HG03354 (cell line): Measurements from ENCODE around the gene ZNF529.

Experiments used
- ATAC-seq: cut with Tn5 transposase; IDR thresholded peaks from one replicate; pipeline ENCODE4 v1.9.1; 2021; ENCODE audit warnings: mild to moderate bottlenecking; ENCODE audit not compliant: unreplicated experiment, poor library complexity, severe bottlenecking

Gene ZNF529

DNA sequence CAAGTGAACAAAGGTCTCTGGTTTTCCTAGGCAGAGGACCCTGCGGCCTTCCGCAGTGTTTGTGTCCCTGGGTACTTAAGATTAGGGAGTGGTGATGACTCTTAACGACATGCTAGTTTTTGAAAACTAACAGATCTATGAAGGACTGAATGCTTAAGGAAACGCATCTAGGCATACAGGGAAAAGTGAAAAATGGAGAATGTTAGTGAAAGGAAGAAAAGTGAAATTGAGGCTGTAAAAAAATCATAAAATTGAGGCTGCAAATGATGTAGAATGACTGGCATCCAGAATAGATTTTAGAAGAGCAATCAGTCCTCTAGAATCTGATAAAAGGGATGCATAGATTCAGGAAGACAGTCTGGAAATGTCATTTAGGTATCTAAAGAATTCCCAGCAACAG, 48.5 kb downstream of the ZNF529 start:
- ATAC-seq: no peak

DNA sequence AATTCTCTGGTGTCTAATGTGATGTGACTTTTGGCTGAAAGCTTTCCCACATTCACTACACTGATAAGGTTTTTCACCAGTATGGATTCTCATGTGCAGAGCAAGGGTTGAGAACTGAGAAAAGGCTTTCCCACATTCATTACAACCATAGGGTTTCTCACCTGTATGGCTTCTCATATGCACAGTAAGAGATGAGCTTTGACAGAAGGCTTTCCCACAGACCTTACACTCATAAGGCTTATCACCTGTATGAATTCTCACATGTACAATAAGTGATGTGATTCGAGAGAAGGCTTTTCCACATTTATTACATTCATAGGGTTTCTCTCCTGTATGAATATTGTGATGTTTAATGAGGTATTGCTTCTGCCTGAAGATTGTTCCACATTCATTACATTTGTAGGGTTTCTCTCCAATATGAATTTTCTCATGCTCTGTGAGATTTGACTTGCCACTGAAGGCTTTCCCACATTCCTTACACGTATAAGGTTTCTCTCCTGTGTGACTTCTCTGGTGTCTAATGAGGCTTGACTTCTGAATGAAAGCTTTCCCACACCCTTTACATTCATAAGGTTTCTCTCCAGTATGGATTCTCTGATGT, 59.0 kb downstream of the ZNF529 start:
- no peak for ATAC-seq

DNA sequence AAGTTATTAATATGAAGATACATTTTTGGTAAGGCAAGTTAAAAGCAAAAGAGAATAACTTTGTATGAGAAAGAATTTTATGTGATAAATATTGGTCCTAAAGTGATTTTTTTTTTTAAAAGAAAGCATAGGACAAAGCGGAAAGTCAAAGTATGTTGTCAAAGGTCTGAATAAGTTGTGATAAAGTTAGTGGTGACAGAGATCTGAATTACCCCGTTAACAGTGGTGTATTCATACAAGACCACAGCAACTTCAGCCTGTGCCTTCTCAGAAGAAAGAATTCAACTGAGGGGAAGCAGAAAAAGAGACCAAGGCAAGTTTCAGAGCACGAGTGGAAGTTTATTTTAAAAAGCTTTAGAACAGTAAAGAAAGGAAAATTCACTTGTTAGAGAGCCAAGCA, 64.8 kb downstream of the ZNF529 start:
- no peak for ATAC-seq

- no peak for ATAC-seq
Measured at GRCh38 chr19:36501973-36502372, 71.1 kb downstream of the ZNF529 start.

DNA sequence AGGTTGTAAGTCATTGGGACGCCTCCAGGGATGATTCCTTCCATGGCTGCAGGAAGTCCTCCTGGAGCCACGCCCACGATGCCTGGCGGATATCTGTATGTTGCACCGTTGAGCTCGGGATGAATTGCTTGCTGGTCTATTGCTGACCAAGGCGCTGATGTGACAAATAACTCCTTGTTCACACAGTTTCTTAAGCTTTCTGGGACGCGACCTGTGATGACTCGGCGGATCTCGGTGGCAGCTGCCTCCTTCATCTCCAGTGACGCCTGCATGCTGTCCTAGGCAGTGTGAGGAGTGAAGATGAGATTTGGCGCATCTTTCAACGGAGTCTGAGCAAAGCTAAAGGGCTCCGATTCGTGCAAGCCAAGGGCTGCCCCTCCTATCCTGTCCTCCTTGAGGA, 76.1 kb downstream of the ZNF529 start:
- ATAC-seq: no peak
